Memory B cell (primary cell): ENCODE results near the gene ACKR2.

Experiments used
- ATAC-seq: fragments of 150-1000 bp; cut with Tn5 transposase; 2 replicates; pipeline ENCODE4 v1.10.0; 2021; ENCODE audit warnings: low read depth, mild to moderate bottlenecking, moderate library complexity
- DNase-seq, 2 donors: peaks; one replicate each; pipeline ENCODE4 v3.0.0; 2022; ENCODE audit warnings: low spot score in 2 of 2
- H3K27ac Mint-ChIP-seq: one replicate; pipeline ENCODE4 v1.8.0; 2022; ENCODE audit warnings: mild to moderate bottlenecking, moderate library complexity, mixed read lengths
- H3K27me3 Mint-ChIP-seq: one replicate; pipeline ENCODE4 v1.8.0; 2022; ENCODE audit warnings: mixed read lengths
- H3K36me3 Mint-ChIP-seq: one replicate; pipeline ENCODE4 v1.8.0; 2022; ENCODE audit warnings: mild to moderate bottlenecking, mixed read lengths
- H3K4me1 Mint-ChIP-seq: one replicate; pipeline ENCODE4 v1.8.0; 2022; ENCODE audit warnings: mixed read lengths
- H3K4me3 Mint-ChIP-seq: one replicate; pipeline ENCODE4 v1.8.0; 2022; ENCODE audit warnings: mild to moderate bottlenecking, moderate library complexity, mixed read lengths
- H3K9me3 Mint-ChIP-seq: one replicate; pipeline ENCODE4 v1.8.0; 2022; ENCODE audit warnings: mixed read lengths

Gene ACKR2

DNA sequence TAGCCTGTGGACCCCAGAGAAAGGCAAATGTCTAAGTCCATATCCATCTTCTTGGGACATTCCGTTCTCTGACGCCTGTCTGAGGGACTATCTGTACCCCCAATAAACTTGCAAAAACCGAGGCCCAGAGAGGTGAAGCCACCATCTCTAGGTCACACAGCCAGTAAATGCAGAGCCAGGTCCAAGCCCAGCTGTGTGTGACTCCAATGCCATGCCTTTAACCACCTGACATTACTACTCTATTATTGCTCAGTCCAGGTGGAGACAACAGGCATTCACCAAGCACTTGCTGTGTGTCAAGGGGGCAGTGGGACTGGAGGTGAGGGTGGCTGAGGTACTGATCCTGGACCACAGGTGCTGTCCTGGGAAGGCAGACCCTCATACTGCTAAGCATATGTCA lies 41.0 kb downstream of the ACKR2 start:
- no peak for ATAC-seq
- peaks cover 19% of the 10 kb centered on the region for H3K4me1 Mint-ChIP-seq
- no peak for DNase-seq
- H3K27me3 Mint-ChIP-seq = peaks cover 2% of the 10 kb centered on the region
- peaks cover 1% of the 10 kb centered on the region for H3K36me3 Mint-ChIP-seq
- no peak overlapping the region for H3K27ac Mint-ChIP-seq
- H3K9me3 Mint-ChIP-seq = no peaks in the 10 kb centered on the region
- no peak overlapping the region for H3K4me3 Mint-ChIP-seq

DNA sequence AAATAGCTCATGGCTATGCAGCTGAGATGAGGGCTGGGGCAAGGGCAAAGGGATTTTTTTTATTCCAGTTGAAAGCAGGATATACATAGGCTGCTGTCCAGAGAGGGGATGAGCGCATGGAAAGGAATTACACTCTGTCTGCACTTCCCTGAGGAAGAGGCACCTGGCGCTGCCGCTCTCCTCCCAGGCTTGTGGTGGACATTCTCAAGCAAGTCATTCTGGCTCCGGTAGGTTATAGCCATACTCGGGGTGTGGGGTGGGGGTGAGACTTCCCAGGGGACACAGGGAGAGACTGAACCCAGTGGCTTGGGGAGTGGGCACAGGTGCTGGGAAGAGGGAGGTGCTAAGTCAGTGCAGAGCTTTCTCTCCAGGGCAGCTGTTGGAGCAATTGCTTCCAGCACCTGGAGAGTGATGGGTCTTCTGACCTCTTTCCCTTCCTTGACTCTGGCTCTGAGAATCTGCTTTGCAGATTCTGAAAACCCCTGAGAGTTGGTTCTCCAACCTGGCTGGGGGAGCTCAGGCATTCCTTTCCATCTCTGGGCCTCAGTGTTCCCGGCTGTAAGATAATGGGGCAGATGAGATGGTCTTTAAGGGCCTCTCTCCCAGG lies 42.1 kb downstream of the ACKR2 start:
- peaks cover 22% of the 10 kb centered on the region for H3K4me1 Mint-ChIP-seq
- H3K27me3 Mint-ChIP-seq = peaks cover 5% of the 10 kb centered on the region
- no peaks in the 10 kb centered on the region for H3K9me3 Mint-ChIP-seq
- DNase-seq = no peak
- H3K36me3 Mint-ChIP-seq = peaks cover 4% of the 10 kb centered on the region
- no peak overlapping the region for H3K4me3 Mint-ChIP-seq
- no peak for ATAC-seq
- no peak overlapping the region for H3K27ac Mint-ChIP-seq

DNA sequence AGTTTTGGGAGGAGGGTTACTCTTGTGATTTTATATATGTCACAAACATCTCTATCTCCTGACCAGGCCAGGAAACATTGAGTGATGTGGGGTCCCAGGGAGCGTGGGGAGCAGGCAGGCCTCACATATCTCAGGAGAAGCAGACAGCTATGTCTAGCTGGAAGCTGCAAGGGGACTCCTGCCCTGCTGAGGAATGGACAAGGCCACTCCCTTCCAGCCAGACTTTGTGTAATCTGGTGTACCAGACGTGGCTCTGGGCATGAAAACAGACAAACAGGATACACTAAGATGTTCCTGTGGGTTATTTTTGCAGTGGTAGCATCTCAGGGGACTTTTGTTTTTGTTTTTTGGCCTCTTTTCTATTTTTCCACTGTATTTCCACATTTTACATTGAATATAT lies 43.2 kb downstream of the ACKR2 start:
- ATAC-seq = no peak
- Mint-ChIP-seq H3K4me1 (peaks cover 16% of the 10 kb centered on the region), H3K27ac (no peak overlapping the region)

GRCh38 chr3:42853056-42853455 lies 43.8 kb downstream of the ACKR2 start:
- H3K9me3 Mint-ChIP-seq = no peaks in the 10 kb centered on the region
- no peak overlapping the region for H3K4me3 Mint-ChIP-seq
- peaks cover 4% of the 10 kb centered on the region for H3K36me3 Mint-ChIP-seq
- H3K27ac Mint-ChIP-seq = no peak overlapping the region
- DNase-seq (no peak), ATAC-seq (no peak)
- peaks cover 12% of the 10 kb centered on the region for H3K4me1 Mint-ChIP-seq
- peaks cover 7% of the 10 kb centered on the region for H3K27me3 Mint-ChIP-seq

More for the DNA sequence above, 43.2 kb downstream of the ACKR2 start:
- Mint-ChIP-seq H3K27me3 (peaks cover 7% of the 10 kb centered on the region), H3K36me3 (peaks cover 4% of the 10 kb centered on the region), H3K4me3 (no peak overlapping the region), H3K9me3 (no peaks in the 10 kb centered on the region)
- no peak for DNase-seq

- H3K36me3 Mint-ChIP-seq = peaks cover 4% of the 10 kb centered on the region
- DNase-seq (no peak), ATAC-seq (no peak)
- H3K4me3 Mint-ChIP-seq = no peak overlapping the region
- H3K4me1 Mint-ChIP-seq = peaks cover 10% of the 10 kb centered on the region
- H3K9me3 Mint-ChIP-seq = no peaks in the 10 kb centered on the region
- peaks cover 8% of the 10 kb centered on the region for H3K27me3 Mint-ChIP-seq
- no peak overlapping the region for H3K27ac Mint-ChIP-seq
Observed at GRCh38 chr3:42853739-42854302, 44.6 kb downstream of the ACKR2 start.

GRCh38 chr3:42855219-42855546 lies 45.9 kb downstream of the ACKR2 start:
- ATAC-seq = no peak
- H3K27me3 Mint-ChIP-seq = peaks cover 10% of the 10 kb centered on the region
- no peaks in the 10 kb centered on the region for H3K9me3 Mint-ChIP-seq
- H3K36me3 Mint-ChIP-seq = peaks cover 6% of the 10 kb centered on the region
- H3K27ac Mint-ChIP-seq = no peak overlapping the region
- no peak overlapping the region for H3K4me3 Mint-ChIP-seq
- peaks cover 9% of the 10 kb centered on the region for H3K4me1 Mint-ChIP-seq
- DNase-seq = no peak

- peaks cover 1% of the 10 kb centered on the region for H3K9me3 Mint-ChIP-seq
- DNase-seq (no peak), ATAC-seq (no peak)
- peaks cover 10% of the 10 kb centered on the region for H3K27me3 Mint-ChIP-seq
- no peak overlapping the region for H3K4me3 Mint-ChIP-seq
- H3K4me1 Mint-ChIP-seq = peaks cover 9% of the 10 kb centered on the region
- peaks cover 6% of the 10 kb centered on the region for H3K36me3 Mint-ChIP-seq
- H3K27ac Mint-ChIP-seq = no peak overlapping the region
Observed at GRCh38 chr3:42855547-42856380, 46.5 kb downstream of the ACKR2 start.

- no peak for DNase-seq
- Mint-ChIP-seq H3K36me3 (peaks cover 6% of the 10 kb centered on the region), H3K9me3 (peaks cover 2% of the 10 kb centered on the region), H3K27me3 (peaks cover 10% of the 10 kb centered on the region), H3K27ac (no peak overlapping the region), H3K4me1 (peaks cover 9% of the 10 kb centered on the region), H3K4me3 (no peak overlapping the region)
- ATAC-seq = peak; percentile 29
Observed at GRCh38 chr3:42856544-42856943, 47.3 kb downstream of the ACKR2 start.

GRCh38 chr3:42864321-42864950 lies 55.2 kb downstream of the ACKR2 start:
- Mint-ChIP-seq H3K36me3 (peaks cover 2% of the 10 kb centered on the region), H3K27ac (no peak overlapping the region), H3K9me3 (peaks cover 3% of the 10 kb centered on the region), H3K27me3 (peaks cover 1% of the 10 kb centered on the region), H3K4me3 (no peak overlapping the region), H3K4me1 (no peaks in the 10 kb centered on the region)
- ATAC-seq (no peak), DNase-seq (no peak)

GRCh38 chr3:42865256-42865655 lies 56.0 kb downstream of the ACKR2 start:
- Mint-ChIP-seq H3K27me3 (no peaks in the 10 kb centered on the region), H3K4me3 (no peak overlapping the region), H3K9me3 (peaks cover 3% of the 10 kb centered on the region), H3K4me1 (no peaks in the 10 kb centered on the region), H3K36me3 (no peaks in the 10 kb centered on the region), H3K27ac (no peak overlapping the region)
- DNase-seq (no peak), ATAC-seq (no peak)

- DNase-seq (no peak), ATAC-seq (no peak)
- Mint-ChIP-seq H3K4me1 (no peaks in the 10 kb centered on the region), H3K36me3 (no peaks in the 10 kb centered on the region), H3K27ac (no peak overlapping the region), H3K4me3 (no peak overlapping the region), H3K27me3 (no peaks in the 10 kb centered on the region), H3K9me3 (peaks cover under 1% of the 10 kb centered on the region)
Observed at GRCh38 chr3:42867138-42867537, 57.9 kb downstream of the ACKR2 start.

DNA sequence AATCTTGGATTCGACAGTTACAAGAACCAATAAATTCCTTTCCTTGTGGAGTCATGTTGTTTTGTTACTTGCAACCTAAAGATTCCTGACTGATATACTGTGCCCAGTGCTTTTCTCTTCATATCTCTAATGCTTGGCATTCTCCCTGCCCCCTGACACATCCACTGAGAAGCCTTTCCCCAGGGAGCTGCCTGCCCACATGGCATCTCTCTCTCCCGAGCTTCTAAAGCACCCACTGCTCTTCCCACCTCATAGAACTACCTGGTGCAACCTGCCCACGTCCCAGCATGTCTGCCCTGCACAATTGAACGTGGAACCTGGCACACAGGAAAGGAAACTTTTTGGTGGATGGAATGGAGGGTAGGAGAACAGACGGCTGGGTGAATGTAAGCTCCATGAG lies 59.6 kb downstream of the ACKR2 start:
- no peak overlapping the region for H3K27ac Mint-ChIP-seq
- no peak overlapping the region for H3K4me3 Mint-ChIP-seq
- peaks cover 5% of the 10 kb centered on the region for H3K27me3 Mint-ChIP-seq
- ATAC-seq (no peak), DNase-seq (no peak)
- no peaks in the 10 kb centered on the region for H3K4me1 Mint-ChIP-seq
- no peaks in the 10 kb centered on the region for H3K9me3 Mint-ChIP-seq
- no peaks in the 10 kb centered on the region for H3K36me3 Mint-ChIP-seq

GRCh38 chr3:42871592-42872196 lies 62.4 kb downstream of the ACKR2 start:
- Mint-ChIP-seq H3K36me3 (no peaks in the 10 kb centered on the region), H3K27me3 (peaks cover 5% of the 10 kb centered on the region), H3K9me3 (no peaks in the 10 kb centered on the region), H3K27ac (no peak overlapping the region), H3K4me3 (no peak overlapping the region), H3K4me1 (no peaks in the 10 kb centered on the region)
- no peak for DNase-seq
- ATAC-seq = no peak

GRCh38 chr3:42872718-42873117 lies 63.5 kb downstream of the ACKR2 start:
- Mint-ChIP-seq H3K4me1 (no peaks in the 10 kb centered on the region), H3K27ac (no peak overlapping the region), H3K27me3 (peaks cover 5% of the 10 kb centered on the region), H3K4me3 (no peak overlapping the region), H3K36me3 (no peaks in the 10 kb centered on the region), H3K9me3 (no peaks in the 10 kb centered on the region)
- DNase-seq = no peak
- ATAC-seq = no peak
